ENCODE results near the gene IPO9. TPM values are rescaled to one million over a fixed set of nuclear protein-coding genes. Genes with fewer than 3 reads are reported as not detected.

IPO9 gene
- total and polyA plus RNA-seq, 2 of the 4 experiments (the other 2 are of a cell fraction) = 14.0 to 23.4 TPM

- BruUV-seq (replicated peaks) = no TSS peak
- peaks cover 72% of the 10 kb centered on the region for H3K36me3 ChIP-seq (ENCODE audit: control insufficient read depth, insufficient read depth, low read length)
- H3K9me3 ChIP-seq (ENCODE audit: control insufficient read depth, insufficient read depth, low read length) = no peaks in the 10 kb centered on the region
- no peak overlapping the region for H2BK5ac ChIP-seq (ENCODE audit: low read depth, low read length, poor library complexity, severe bottlenecking)
- no peak overlapping the region for H2BK120ac ChIP-seq (ENCODE audit: low read depth, low read length)
- DNase-seq (no peak), ATAC-seq (ENCODE audit: low read depth) (no peak)
- no peak overlapping the region for H3K4me2 ChIP-seq (ENCODE audit: low read depth, low read length)
- H3K23ac ChIP-seq (ENCODE audit: low read depth, low read length) = no peak overlapping the region
- no peak overlapping the region for H2AFZ ChIP-seq (replicated peaks; ENCODE audit: low read length, poor library complexity)
- H2AK9ac ChIP-seq (replicated peaks; ENCODE audit: low read depth, low read length, poor library complexity) = no peak overlapping the region
- ChIA-PET POLR2A (ENCODE audit: unreplicated experiment) (no interaction called here), CTCF (no interaction called here)
- H3K14ac ChIP-seq (replicated peaks; ENCODE audit: low read depth, low read length) = no peak overlapping the region
- no peak overlapping the region for H4K8ac ChIP-seq (ENCODE audit: low read depth in 2 of 2, low read length in 2 of 2)
- dilution Hi-C loops (cut with HindIII; ENCODE audit: low sequenced_read_pairs, unreplicated experiment) (no loop called here), intact Hi-C loops (cut with micrococcal nuclease) (no loop called here), in situ Hi-C loops (cut with MboI; ENCODE audit: low sequenced_read_pairs) (loop anchor here (5.0 kb wide), 2 partner anchors 76 to 231 kb away; no protein-coding TSS in a partner anchor)
- no peak overlapping the region for H4K5ac ChIP-seq (ENCODE audit: low read depth, low read length)
- peaks cover 35% of the 10 kb centered on the region for H3K4me1 ChIP-seq (ENCODE audit: control insufficient read depth, insufficient read depth, low read length)
- H4K20me1 ChIP-seq (ENCODE audit: insufficient read depth, low read length) = peaks cover 4% of the 10 kb centered on the region; the same call in 1 of the 2 replicates
- WGBS, 2 experiments (ENCODE audit: extremely low coverage in 2 of 2, insufficient read length in 1 of 2) = 97% methylated on average over 7 of the region's 18 CpGs; no CpG with 5 or more reads in 1 of the 2 experiments
- no peak overlapping the region for H3K27ac ChIP-seq (ENCODE audit: insufficient read depth, low read length)
- no peak overlapping the region for H3K9ac ChIP-seq (ENCODE audit: low read depth, low read length)
- H3K4me3 ChIP-seq (ENCODE audit: insufficient read depth, low read depth, low read length) = no peak overlapping the region
- no peak overlapping the region for H3K56ac ChIP-seq (ENCODE audit: extremely low read depth, insufficient read depth, low read length)
- H2BK20ac ChIP-seq (ENCODE audit: low read depth, low read length) = no peak overlapping the region
- no peak overlapping the region for H4K91ac ChIP-seq (ENCODE audit: insufficient read depth, low read depth, low read length)
- peaks cover 22 to 79% of the 10 kb centered on the region in 2 experiments for H3K79me1 ChIP-seq (ENCODE audit: low read depth in 1 of 2, low read length in 2 of 2)
- TF ChIP-seq MAZ (IDR thresholded peaks at IDR 0.05; ENCODE audit: borderline replicate concordance, low read depth, low read length) = no peak
- no peak for TF ChIP-seq RFX5 (IDR thresholded peaks at IDR 0.05; ENCODE audit: low read depth, low read length)
- TF ChIP-seq MXI1 (IDR thresholded peaks at IDR 0.05; ENCODE audit: borderline replicate concordance, low read depth, low read length) = no peak
- no peak for TF ChIP-seq MAFK (IDR thresholded peaks at IDR 0.05; ENCODE audit: low read depth, low read length)
- TF ChIP-seq NFE2L2 (IDR thresholded peaks at IDR 0.05; ENCODE audit: low read depth, low read length) = no peak
- TF ChIP-seq POLR2A (IDR thresholded peaks at IDR 0.05; ENCODE audit: low read depth, low read length) = no peak
- TF ChIP-seq RCOR1 (IDR thresholded peaks at IDR 0.05; ENCODE audit: insufficient replicate concordance, low read length) = no peak
- no peak for TF ChIP-seq RAD21 (IDR thresholded peaks at IDR 0.05; ENCODE audit: low read length)
- TF ChIP-seq USF2 (IDR thresholded peaks at IDR 0.05; ENCODE audit: low read depth, low read length) = no peak
- TF ChIP-seq ELK1 (IDR thresholded peaks at IDR 0.05; ENCODE audit: borderline replicate concordance, low read depth, low read length) = no peak
- no peak for TF ChIP-seq SMC3 (IDR thresholded peaks at IDR 0.05; ENCODE audit: low read depth, low read length)
- TF ChIP-seq CTCF (conservative IDR thresholded peaks at IDR 0.05; ENCODE audit: low read depth, low read length) = no peak
- TF ChIP-seq BHLHE40 (IDR thresholded peaks at IDR 0.05; ENCODE audit: low read depth, low read length) = no peak
- TF ChIP-seq FOS (IDR thresholded peaks at IDR 0.05; ENCODE audit: low read depth, low read length) = no peak
- TF ChIP-seq CEBPB (IDR thresholded peaks at IDR 0.05; ENCODE audit: low read depth, low read length) = no peak
- no peak for TF ChIP-seq CHD1 (IDR thresholded peaks at IDR 0.05; ENCODE audit: low read depth, low read length)
- no peak overlapping the region for H2AK5ac ChIP-seq (ENCODE audit: low read depth, low read length)
- H3K9me1 ChIP-seq (ENCODE audit: insufficient read depth, low read length) = peaks cover 34% of the 10 kb centered on the region
- no peak overlapping the region for H3K18ac ChIP-seq (ENCODE audit: low read depth, low read length)
- H3K27me3 ChIP-seq (ENCODE audit: control insufficient read depth, insufficient read depth, low read length) = no peaks in the 10 kb centered on the region
- no peak overlapping the region for H2BK15ac ChIP-seq (ENCODE audit: low read depth, low read length)
- H3K4ac ChIP-seq (ENCODE audit: low read depth, low read length) = no peak overlapping the region
Observed at GRCh38 chr1:201788296-201788695, 40.7 kb upstream of the IPO9 start.
